IPS-11a (cell line): Measurements from ENCODE around the gene RPUSD1.
"Not testable (repeated sequence)": the region's sequence is repeated elsewhere in the genome, so short reads cannot be mapped to it uniquely, and the experiment has no call there.

Experiments
- H3K4me3 ChIP-seq: one replicate; pipeline ENCODE4 v1.5.1; 2013; ENCODE audit warnings: low read depth, low read length, control low read depth

Gene RPUSD1

GRCh38 chr16:768428-768827 lies 19.8 kb downstream of the RPUSD1 start:
- H3K4me3 ChIP-seq: no peak overlapping the region

- no peak overlapping the region for H3K4me3 ChIP-seq
Observed at GRCh38 chr16:767743-768235, 20.4 kb downstream of the RPUSD1 start.

GRCh38 chr16:766820-767640 lies 21.2 kb downstream of the RPUSD1 start:
- H3K4me3 ChIP-seq: no peak overlapping the region

GRCh38 chr16:766008-766819 lies 22.0 kb downstream of the RPUSD1 start:
- no peak overlapping the region for H3K4me3 ChIP-seq

GRCh38 chr16:765488-765865 lies 22.7 kb downstream of the RPUSD1 start:
- H3K4me3 ChIP-seq: no peak overlapping the region

- no peak overlapping the region for H3K4me3 ChIP-seq
Observed at GRCh38 chr16:764848-765487, 23.2 kb downstream of the RPUSD1 start.

- no peak overlapping the region for H3K4me3 ChIP-seq
Observed at GRCh38 chr16:764184-764750, 23.9 kb downstream of the RPUSD1 start.

- H3K4me3 ChIP-seq: no peak overlapping the region
Observed at GRCh38 chr16:763369-764183, 24.6 kb downstream of the RPUSD1 start.

- no peak overlapping the region for H3K4me3 ChIP-seq
Observed at GRCh38 chr16:762595-763268, 25.4 kb downstream of the RPUSD1 start.

- no peak overlapping the region for H3K4me3 ChIP-seq
Observed at GRCh38 chr16:761625-762513, 26.3 kb downstream of the RPUSD1 start.

- no peak within 1 kb of the TSS for H3K4me3 ChIP-seq
Observed at GRCh38 chr16:760545-761343, 27.4 kb downstream of the RPUSD1 start, which contains the start of gene MSLN. TSS of gene MSLN (plus strand) at chr16:760734. CDS start at chr16:762681, 1,947 bp downstream.

- H3K4me3 ChIP-seq: no peak overlapping the region
Observed at GRCh38 chr16:760065-760464, 28.1 kb downstream of the RPUSD1 start.

GRCh38 chr16:759110-759910 lies 28.9 kb downstream of the RPUSD1 start:
- no peak overlapping the region for H3K4me3 ChIP-seq

- no peak overlapping the region for H3K4me3 ChIP-seq
Observed at GRCh38 chr16:756428-756827, 31.8 kb downstream of the RPUSD1 start.

GRCh38 chr16:754656-755055 lies 33.5 kb downstream of the RPUSD1 start:
- no peak overlapping the region for H3K4me3 ChIP-seq

- H3K4me3 ChIP-seq: not testable (repeated sequence)
Observed at GRCh38 chr16:754121-754607, 34.0 kb downstream of the RPUSD1 start.

GRCh38 chr16:752007-752312 lies 36.2 kb downstream of the RPUSD1 start:
- no peak overlapping the region for H3K4me3 ChIP-seq
